HG02943 (cell line): ENCODE data around the gene PBX4.

Experiments used
- ATAC-seq: cut with Tn5 transposase; IDR thresholded peaks from one replicate; pipeline ENCODE4 v1.9.1; 2021; ENCODE audit warnings: mild to moderate bottlenecking, low read depth, moderate library complexity; ENCODE audit not compliant: unreplicated experiment

The PBX4 gene

GRCh38 chr19:19595171-19595701 lies 23.3 kb downstream of the PBX4 start:
- ATAC-seq = no peak

DNA sequence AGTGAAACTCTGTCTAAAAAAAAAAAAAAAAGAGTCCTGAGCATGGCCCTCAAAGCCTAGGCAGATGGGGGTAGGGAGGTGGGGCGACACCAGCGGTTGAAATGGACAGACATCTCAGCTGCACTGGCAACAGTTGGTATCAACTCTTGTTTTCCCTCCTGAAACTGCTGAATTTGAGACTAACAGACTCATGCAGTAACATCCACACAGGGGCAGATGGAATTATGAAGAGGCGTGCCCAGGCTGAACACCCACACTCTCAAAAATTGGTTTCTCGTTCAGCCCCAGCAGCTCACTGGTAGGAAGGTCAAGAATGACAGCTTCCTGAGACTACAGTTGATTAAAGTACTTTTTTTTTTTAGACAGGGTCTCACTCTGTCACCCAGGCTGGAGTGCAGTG lies 24.1 kb downstream of the PBX4 start:
- no peak for ATAC-seq

- ATAC-seq = no peak
Measured at GRCh38 chr19:19592690-19593089, 25.8 kb downstream of the PBX4 start.

- ATAC-seq = no peak
Measured at GRCh38 chr19:19591133-19591825, 27.2 kb downstream of the PBX4 start.

DNA sequence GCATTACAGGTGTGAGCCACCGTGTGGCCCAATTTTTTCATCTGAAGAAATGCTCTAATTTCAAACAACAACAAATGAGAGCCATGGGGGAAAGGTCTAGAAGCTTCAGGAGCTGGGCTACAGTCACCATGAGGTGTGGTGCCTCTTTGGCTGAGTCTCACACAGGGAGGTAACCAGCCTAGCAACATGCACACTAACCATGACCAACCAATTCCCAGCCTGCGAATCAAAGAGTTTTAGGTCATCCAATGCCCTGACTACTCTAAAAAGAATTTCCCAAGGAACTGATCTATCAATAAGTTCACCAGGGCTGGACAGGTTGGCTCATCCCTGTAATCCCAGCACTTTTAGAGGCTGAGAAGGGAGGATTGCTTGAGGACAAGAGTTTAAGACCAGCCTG lies 29.9 kb downstream of the PBX4 start:
- no peak for ATAC-seq

- no peak for ATAC-seq
Measured at GRCh38 chr19:19587771-19588170, 30.7 kb downstream of the PBX4 start.

DNA sequence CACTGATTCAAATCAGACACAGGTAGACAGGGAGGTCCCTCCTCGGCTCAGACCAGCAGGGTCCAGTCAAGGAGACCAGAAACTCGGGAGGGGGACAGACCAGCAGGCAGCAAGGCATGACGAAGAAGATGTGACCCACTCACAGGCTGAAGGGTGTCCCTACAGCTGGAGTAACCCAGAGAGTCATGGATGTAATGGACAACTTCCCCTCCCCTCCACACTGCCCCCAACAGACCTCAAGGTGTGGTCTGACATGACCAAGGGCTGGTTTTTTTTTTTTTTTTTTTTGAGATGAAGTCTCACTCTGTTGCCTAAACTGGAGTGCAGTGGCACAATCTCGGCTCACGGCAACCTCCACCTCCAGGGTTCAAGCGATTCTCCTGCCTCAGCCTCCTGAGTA lies 34.1 kb downstream of the PBX4 start:
- ATAC-seq = no peak

GRCh38 chr19:19582471-19582870 lies 36.0 kb downstream of the PBX4 start:
- ATAC-seq = no peak

DNA sequence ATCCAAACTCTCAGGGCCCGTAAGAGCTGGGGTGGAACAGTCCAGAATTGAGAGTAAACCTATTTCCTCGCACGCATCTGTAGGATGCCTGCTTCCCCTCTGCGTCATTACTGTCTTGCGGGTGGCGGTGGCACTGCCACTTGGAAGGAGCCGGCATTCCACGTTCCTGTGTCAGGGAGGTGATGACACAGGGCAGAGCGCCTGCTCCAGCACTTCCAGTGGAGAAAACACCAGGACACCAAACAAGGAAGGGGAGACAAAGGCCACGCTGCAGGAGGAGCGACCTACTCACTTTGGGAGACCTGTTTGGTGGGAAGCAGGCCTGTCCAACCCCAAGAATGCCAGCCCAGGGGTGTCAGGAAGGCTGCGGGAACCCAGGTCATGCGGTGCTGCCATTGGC lies 37.1 kb downstream of the PBX4 start:
- ATAC-seq = no peak

- ATAC-seq = no peak
Measured at GRCh38 chr19:19580418-19580817, 38.1 kb downstream of the PBX4 start.

- no peak for ATAC-seq
Measured at GRCh38 chr19:19579533-19580361, 38.7 kb downstream of the PBX4 start.

DNA sequence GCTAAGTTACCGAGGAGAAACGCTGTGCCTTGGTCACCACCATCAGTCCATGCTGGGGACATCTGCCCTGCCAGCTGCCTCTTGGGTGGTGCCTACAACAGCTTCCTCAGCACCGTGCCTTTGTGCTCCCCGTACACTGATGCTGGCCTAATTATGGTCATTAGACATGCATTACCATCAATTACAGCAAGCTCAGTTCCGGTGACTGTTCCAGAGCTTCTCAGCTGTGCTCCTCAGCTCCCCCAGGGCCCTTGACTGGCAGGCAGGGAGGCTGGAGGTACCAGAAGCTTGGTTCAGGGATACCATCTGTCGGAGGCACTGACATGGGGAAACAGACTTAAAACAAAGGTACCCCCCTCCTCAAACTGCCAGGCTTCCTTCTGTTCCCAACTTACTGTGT lies 40.2 kb downstream of the PBX4 start:
- ATAC-seq = no peak

DNA sequence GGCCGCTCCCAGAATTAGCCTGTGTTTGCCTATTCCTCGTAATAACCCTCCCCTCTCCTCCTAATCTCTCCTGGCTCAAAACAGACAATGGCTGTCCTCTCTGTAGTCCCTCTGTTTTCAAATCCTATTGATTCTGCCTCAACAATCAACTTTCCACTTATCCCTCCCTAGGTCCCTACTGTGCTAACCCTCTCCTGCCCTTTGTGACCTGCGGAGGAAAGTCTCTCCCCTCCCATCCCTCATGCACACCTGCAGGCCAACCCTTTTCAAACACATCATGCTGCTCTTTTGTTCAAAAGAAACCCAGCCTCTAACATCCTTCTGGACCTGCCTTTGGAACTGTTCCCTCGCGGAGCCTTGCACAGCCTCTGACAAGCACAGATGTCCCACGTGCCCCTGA lies 43.1 kb downstream of the PBX4 start:
- no peak for ATAC-seq

- no peak for ATAC-seq
Measured at GRCh38 chr19:19571071-19571786, 47.3 kb downstream of the PBX4 start.

DNA sequence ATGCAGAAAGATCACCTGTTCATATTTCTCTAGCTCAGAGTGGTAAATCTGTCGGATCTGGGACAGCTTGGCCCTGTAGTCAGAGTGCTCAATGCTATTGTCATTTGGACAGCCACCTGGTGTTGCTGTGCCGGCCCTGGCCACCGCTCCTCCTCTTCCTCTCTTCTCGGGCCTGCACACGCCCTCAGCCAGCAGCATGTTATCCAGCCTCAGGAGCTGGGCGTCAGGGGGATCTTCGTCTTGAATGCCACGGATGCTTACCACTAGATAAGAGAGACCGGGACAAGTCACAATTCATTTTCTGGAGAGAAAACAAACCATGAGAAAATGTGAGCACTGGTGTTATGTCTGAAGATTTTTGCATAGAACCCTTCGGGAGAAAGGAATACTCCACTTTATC lies 47.9 kb downstream of the PBX4 start:
- no peak for ATAC-seq

- ATAC-seq = no peak
Measured at GRCh38 chr19:19568802-19569756, 49.4 kb downstream of the PBX4 start.

DNA sequence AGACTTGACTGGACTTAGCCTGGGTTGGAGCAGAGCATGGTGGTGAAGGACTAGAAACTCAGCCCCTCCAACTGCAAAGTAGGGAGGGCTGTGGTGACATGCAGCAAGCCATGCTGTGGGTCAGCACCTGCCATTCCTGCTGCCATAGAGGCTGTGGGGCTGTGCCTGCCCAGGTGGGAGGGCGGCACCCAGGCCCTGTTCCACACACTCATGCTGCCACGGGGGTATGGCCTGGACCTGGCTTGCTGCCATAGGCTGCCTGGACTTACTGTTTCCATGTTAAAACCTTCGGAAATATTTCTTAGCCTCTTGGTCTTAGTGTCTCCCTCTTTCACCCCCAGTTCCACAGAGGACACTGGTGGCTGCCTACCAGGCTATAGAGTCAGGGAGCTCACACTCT lies 51.1 kb downstream of the PBX4 start:
- no peak for ATAC-seq

GRCh38 chr19:19566306-19566705 lies 52.2 kb downstream of the PBX4 start:
- ATAC-seq = no peak

- ATAC-seq = no peak
Measured at GRCh38 chr19:19563348-19563848, 55.1 kb downstream of the PBX4 start.
